ENCODE results near the gene LSM12.

DNA sequence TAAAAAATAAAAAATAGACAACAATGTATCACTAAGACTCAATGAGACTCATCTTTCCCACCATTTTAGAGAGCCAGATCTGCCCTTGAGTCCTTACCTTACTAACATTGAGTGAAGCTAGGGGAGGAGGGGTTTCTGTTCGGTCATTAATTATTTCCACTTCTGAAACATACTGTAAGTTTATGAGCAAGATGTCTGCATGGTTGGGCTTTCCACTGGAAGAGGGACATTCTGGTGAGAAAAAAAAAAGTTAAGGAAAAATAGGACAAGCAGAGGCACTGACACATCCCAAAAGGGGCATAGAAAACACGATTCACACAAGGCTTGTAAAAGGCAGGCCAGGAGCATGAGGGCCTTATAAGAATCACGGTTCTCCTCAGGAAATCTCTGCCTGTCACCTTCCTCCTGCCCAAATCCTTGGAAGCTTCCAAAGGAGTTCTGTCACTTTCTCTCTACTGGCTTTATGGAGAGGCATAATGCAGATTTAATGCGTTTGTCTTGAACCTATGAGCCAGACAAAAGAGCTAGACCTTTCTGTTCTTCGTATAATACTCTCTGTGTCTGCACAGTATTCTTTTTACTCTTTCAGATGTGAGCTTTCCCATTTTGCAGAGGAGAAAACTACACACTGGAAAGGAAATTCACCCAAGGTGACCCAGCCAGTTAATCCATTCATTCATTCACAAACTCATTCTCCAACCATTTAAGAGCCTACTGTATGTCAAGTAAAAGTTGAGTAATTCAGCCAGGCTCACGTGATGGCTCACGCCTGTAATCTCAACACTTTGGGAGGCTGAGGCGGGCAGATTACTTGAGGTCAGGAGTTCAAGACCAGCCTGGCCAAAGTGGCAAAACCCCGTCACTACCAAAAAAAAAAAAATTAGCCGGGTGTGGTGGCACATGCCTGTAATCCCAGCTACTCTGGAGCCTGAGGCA lies 2.5 kb downstream of the LSM12 start:
- TF ChIP-seq, protein P1, sequence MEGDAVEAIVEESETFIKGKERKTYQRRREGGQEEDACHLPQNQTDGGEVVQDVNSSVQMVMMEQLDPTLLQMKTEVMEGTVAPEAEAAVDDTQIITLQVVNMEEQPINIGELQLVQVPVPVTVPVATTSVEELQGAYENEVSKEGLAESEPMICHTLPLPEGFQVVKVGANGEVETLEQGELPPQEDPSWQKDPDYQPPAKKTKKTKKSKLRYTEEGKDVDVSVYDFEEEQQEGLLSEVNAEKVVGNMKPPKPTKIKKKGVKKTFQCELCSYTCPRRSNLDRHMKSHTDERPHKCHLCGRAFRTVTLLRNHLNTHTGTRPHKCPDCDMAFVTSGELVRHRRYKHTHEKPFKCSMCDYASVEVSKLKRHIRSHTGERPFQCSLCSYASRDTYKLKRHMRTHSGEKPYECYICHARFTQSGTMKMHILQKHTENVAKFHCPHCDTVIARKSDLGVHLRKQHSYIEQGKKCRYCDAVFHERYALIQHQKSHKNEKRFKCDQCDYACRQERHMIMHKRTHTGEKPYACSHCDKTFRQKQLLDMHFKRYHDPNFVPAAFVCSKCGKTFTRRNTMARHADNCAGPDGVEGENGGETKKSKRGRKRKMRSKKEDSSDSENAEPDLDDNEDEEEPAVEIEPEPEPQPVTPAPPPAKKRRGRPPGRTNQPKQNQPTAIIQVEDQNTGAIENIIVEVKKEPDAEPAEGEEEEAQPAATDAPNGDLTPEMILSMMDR (IDR thresholded peaks at IDR 0.05; ENCODE audit: low read depth, low read length, poor library complexity, severe bottlenecking), result no peak
- TF ChIP-seq EZH2phosphoT487 (IDR thresholded peaks at IDR 0.05; ENCODE audit: borderline replicate concordance, low read length), result no peak
